ENCODE results near the gene ADAT3.

GRCh38 chr19:1863328-1863637, 41.9 kb upstream of the ADAT3 start, which contains the start of gene KLF16:
- TF ChIP-seq CTCF (conservative IDR thresholded peaks at IDR 0.05 in 1 of 2, IDR thresholded peaks at IDR 0.05 in 1 of 2; ENCODE audit: low read depth in 1 of 2, low read length in 2 of 2) (no peak), EZH2 (IDR thresholded peaks at IDR 0.05; ENCODE audit: low read length, missing control alignments) (no peak)
